Peyer's patch (tissue), 4 donors: ENCODE data around the gene RFTN1. TPM values are rescaled to one million over a fixed set of nuclear protein-coding genes. Genes with fewer than 3 reads are reported as not detected.
A peak's percentile ranks its signal among the peaks of the same experiment; 100 is the strongest.

Experiments used
- DNase-seq, 3 donors: peaks; one replicate each; pipeline ENCODE4 v3.0.0-alpha.2; 2017 to 2019
- H3K27ac ChIP-seq, 4 donors: fragments of 200-600 bp; sonication (generic); one replicate each; pipeline ENCODE4 v1.5.1; 2016 to 2019
- H3K27me3 ChIP-seq, 2 donors: fragments of 200-600 bp; sonication (generic); one replicate each; pipeline ENCODE4 v1.5.1; 2019
- H3K36me3 ChIP-seq, 3 donors: fragments of 200-600 bp; sonication (generic); one replicate each; pipeline ENCODE4 v1.5.1; 2016 to 2019
- H3K4me1 ChIP-seq, 4 donors: fragments of 200-600 bp; sonication (generic); one replicate each; pipeline ENCODE4 v1.5.1; 2016 to 2019
- H3K4me3 ChIP-seq, 4 donors: fragments of 200-600 bp; sonication (generic); 1 replicate in 3 of 4; 2 replicates in 1 of 4; pipeline ENCODE4 v1.5.1; 2016 to 2019; ENCODE audit warnings: mild to moderate bottlenecking in 1 of 4
- H3K9me3 ChIP-seq, 4 donors: fragments of 200-600 bp; sonication (generic); one replicate each; pipeline ENCODE4 v1.5.1; 2016 to 2019; ENCODE audit warnings: mild to moderate bottlenecking in 1 of 4
- CTCF ChIP-seq, 6 experiments: fragments of 450-650 bp in 4 of 6; fragments of 200-600 bp in 2 of 6; sonication (generic) in 1 of 6; IDR thresholded peaks; one replicate each; pipeline ENCODE4 v1.5.1; 2017 to 2019; ENCODE audit warnings: antibody characterized with exemption in 6 of 6, mild to moderate bottlenecking in 3 of 6, moderate library complexity in 1 of 6
- POLR2A ChIP-seq, 2 donors: fragments of 450-650 bp; IDR thresholded peaks; one replicate each; pipeline ENCODE4 v1.5.1; 2017; ENCODE audit warnings: antibody characterized with exemption in 2 of 2, mild to moderate bottlenecking in 2 of 2, moderate library complexity in 2 of 2
- total RNA-seq, 4 donors: library from RNA; depleted of rRNA; stranded (reverse); fragments of >200 nt; gene quantifications; one replicate each; pipeline ENCODE4 v1.1.0, GENCODE V29; 2016

The RFTN1 gene
- total RNA-seq, 4 donors from 2014 or later = 6.1 to 135 (median 32.0) TPM

GRCh38 chr3:16372362-16373292 is 140.9 kb downstream of the RFTN1 start:
- no peak for TF ChIP-seq CTCF (IDR thresholded peaks at IDR 0.05)
- TF ChIP-seq POLR2A (IDR thresholded peaks at IDR 0.05) = no peak
- H3K4me3 ChIP-seq = no peak overlapping the region
- H3K27ac ChIP-seq = peak overlapping the region in 3 of 4 donors; percentile 29 to 67 (median 48)
- no peaks in the 10 kb centered on the region for H3K27me3 ChIP-seq
- H3K4me1 ChIP-seq = peaks cover 0 to 26% (median 0%) of the 10 kb centered on the region in 4 donors
- no peaks in the 10 kb centered on the region for H3K36me3 ChIP-seq
- no peak for DNase-seq
- no peaks in the 10 kb centered on the region for H3K9me3 ChIP-seq

GRCh38 chr3:16370872-16371740 is 142.4 kb downstream of the RFTN1 start:
- peaks cover 0 to 26% (median 0%) of the 10 kb centered on the region in 4 donors for H3K4me1 ChIP-seq
- peak in 1 of 3 donors; percentile 61 for DNase-seq

GRCh38 chr3:16370503-16370871 is 143.0 kb downstream of the RFTN1 start:
- DNase-seq = no peak
- H3K4me3 ChIP-seq = no peak overlapping the region
- no peaks in the 10 kb centered on the region for H3K27me3 ChIP-seq
- H3K4me1 ChIP-seq = peaks cover 0 to 26% (median 0%) of the 10 kb centered on the region in 4 donors
- H3K27ac ChIP-seq = peak overlapping the region in 3 of 4 donors; percentile 6 to 67 (median 48)
- H3K36me3 ChIP-seq = no peaks in the 10 kb centered on the region
- no peaks in the 10 kb centered on the region for H3K9me3 ChIP-seq
- TF ChIP-seq CTCF (IDR thresholded peaks at IDR 0.05) (no peak), POLR2A (IDR thresholded peaks at IDR 0.05) (no peak)

More at GRCh38 chr3:16370872-16371740, 142.4 kb downstream of the RFTN1 start:
- no peaks in the 10 kb centered on the region for H3K27me3 ChIP-seq
- H3K27ac ChIP-seq = peak overlapping the region in 3 of 4 donors; percentile 29 to 67 (median 48)
- H3K4me3 ChIP-seq = no peak overlapping the region
- H3K9me3 ChIP-seq = no peaks in the 10 kb centered on the region
- no peaks in the 10 kb centered on the region for H3K36me3 ChIP-seq
- TF ChIP-seq POLR2A (IDR thresholded peaks at IDR 0.05) (no peak), CTCF (IDR thresholded peaks at IDR 0.05) (no peak)

- no peaks in the 10 kb centered on the region for H3K27me3 ChIP-seq
- H3K9me3 ChIP-seq = no peaks in the 10 kb centered on the region
- H3K27ac ChIP-seq = peak overlapping the region in 1 of 4 donors; percentile 48
- no peaks in the 10 kb centered on the region for H3K36me3 ChIP-seq
- TF ChIP-seq POLR2A (IDR thresholded peaks at IDR 0.05) (no peak), CTCF (IDR thresholded peaks at IDR 0.05) (no peak)
- DNase-seq = no peak
- no peak overlapping the region for H3K4me3 ChIP-seq
- peaks cover 0 to 26% (median 0%) of the 10 kb centered on the region in 4 donors for H3K4me1 ChIP-seq
Measured at GRCh38 chr3:16369885-16370284, 143.6 kb downstream of the RFTN1 start.

- no peak for TF ChIP-seq CTCF (IDR thresholded peaks at IDR 0.05)
- no peak for TF ChIP-seq POLR2A (IDR thresholded peaks at IDR 0.05)
- no peak overlapping the region for H3K27ac ChIP-seq
- H3K9me3 ChIP-seq = no peaks in the 10 kb centered on the region
- peaks cover 0 to 20% (median 0%) of the 10 kb centered on the region in 4 donors for H3K4me1 ChIP-seq
- DNase-seq = no peak
- H3K27me3 ChIP-seq = no peaks in the 10 kb centered on the region
- no peaks in the 10 kb centered on the region for H3K36me3 ChIP-seq
- no peak overlapping the region for H3K4me3 ChIP-seq
Measured at GRCh38 chr3:16369276-16369675, 144.2 kb downstream of the RFTN1 start.
